K562 (cell line): ENCODE data around the gene PAF1. TPM values are rescaled to one million over a fixed set of nuclear protein-coding genes. Genes with fewer than 3 reads are reported as not detected.

Source experiments
- ATAC-seq: fragments of 200-7000 bp; cut with Tn5 transposase; 3 replicates; pipeline ENCODE4 v1.9.1; 2020; ENCODE audit warnings: moderate library complexity
- BruUV-seq: library from RNA; stranded (reverse); fragments of 400-500 nt; replicated peaks from 2 replicates; lab custom pipeline; 2021; lab: Mats Ljungman, UMichigan
- CTCF ChIA-PET: fragments of 300-600 bp; formaldehyde crosslinking; extraction: SDS; loops from one replicate; lab custom pipeline; 2021; ENCODE audit warnings: low intra/inter-chr PET ratio; lab: Yijun Ruan, JAX
- POLR2A ChIA-PET: fragments of 300-600, 350-650 bp; sonication (Branson Sonifier 250); formaldehyde crosslinking; extraction: SDS; loops from one replicate; lab custom pipeline; 2021; ENCODE audit warnings: antibody characterized with exemption, inconsistent platforms; lab: Yijun Ruan, JAX
- DNase-seq, 4 experiments: peaks; one replicate each; pipeline versions ENCODE4 v3.0.0 to v3.0.0-alpha.2; 2011 to 2018; ENCODE audit warnings: low spot score in 3 of 4, mixed read lengths in 3 of 4; ENCODE audit errors: extremely low read depth in 1 of 4
- FAIRE-seq: peaks from 2 replicates; lab custom pipeline; 2011; peaks lifted over from hg19 to GRCh38; lab: Jason Lieb, UNC
- H2AFZ ChIP-seq: 2 replicates; pipeline ENCODE4 v1.6.0; 2011; ENCODE audit warnings: low read depth, low read length, control low read depth, inconsistent platforms
- H3K27ac ChIP-seq: fragments of 200-600 bp; 3 replicates; pipeline ENCODE4 v1.8.0; 2011; ENCODE audit warnings: low read depth, mild to moderate bottlenecking, control low read depth, inconsistent platforms, low read length, moderate library complexity, mixed read lengths; ENCODE audit errors: extremely low read depth
- H3K27me3 ChIP-seq, 2 experiments: fragments of 300-600 bp in 1 of 2; 2 replicates in 1 of 2; 3 replicates in 1 of 2; pipeline versions ENCODE4 v1.6.0 to v1.8.0; 2011; ENCODE audit warnings: inconsistent platforms in 2 of 2, low read length in 2 of 2, mild to moderate bottlenecking in 1 of 2, mixed read lengths in 1 of 2, moderate library complexity in 1 of 2; ENCODE audit not compliant: control insufficient read depth in 2 of 2, insufficient read depth in 2 of 2
- H3K36me3 ChIP-seq: fragments of 300-600 bp; 3 replicates; pipeline ENCODE4 v1.8.0; 2011; ENCODE audit warnings: mild to moderate bottlenecking, low read length, inconsistent platforms; ENCODE audit not compliant: control insufficient read depth, insufficient read depth
- H3K4me1 ChIP-seq, 2 experiments: fragments of 200-600 bp in 1 of 2; replicated peaks in 1 of 2; 2 replicates in 1 of 2; 3 replicates in 1 of 2; pipeline versions ENCODE4 v1.5.1 to v1.8.0; 2011; ENCODE audit warnings: inconsistent platforms in 2 of 2, low read length in 2 of 2, mild to moderate bottlenecking in 1 of 2, mixed read lengths in 1 of 2, moderate library complexity in 1 of 2; ENCODE audit not compliant: control insufficient read depth in 2 of 2, insufficient read depth in 2 of 2
- H3K4me2 ChIP-seq: 2 replicates; pipeline ENCODE4 v1.6.1; 2011; ENCODE audit warnings: low read length, control low read depth, inconsistent platforms, mixed read lengths; ENCODE audit not compliant: insufficient read depth
- H3K4me3 ChIP-seq: fragments of 200-600 bp; sonication (generic), shearing (Covaris generic); 2 replicates; pipeline ENCODE4 v1.5.1; 2016; ENCODE audit warnings: control low read depth, inconsistent platforms
- H3K79me2 ChIP-seq: fragments of 200-600 bp; 3 replicates; pipeline ENCODE4 v1.8.0; 2011; ENCODE audit warnings: low read length, inconsistent platforms; ENCODE audit not compliant: control insufficient read depth, insufficient read depth
- H3K9ac ChIP-seq, 2 experiments: 2 replicates each; pipeline versions ENCODE4 v1.6.0 to v1.6.1; 2011; ENCODE audit warnings: low read depth in 2 of 2, low read length in 2 of 2, control low read depth in 1 of 2, inconsistent platforms in 1 of 2, mild to moderate bottlenecking in 1 of 2, mixed read lengths in 1 of 2; ENCODE audit not compliant: insufficient read depth in 1 of 2
- H3K9me1 ChIP-seq: one replicate; pipeline ENCODE4 v1.6.0; 2011; ENCODE audit warnings: inconsistent platforms, mild to moderate bottlenecking, low read length, moderate library complexity; ENCODE audit not compliant: control insufficient read depth, insufficient read depth
- H3K9me3 ChIP-seq: replicated peaks from 2 replicates; pipeline ENCODE4 v1.5.1; 2011; ENCODE audit warnings: low read depth, low read length, inconsistent platforms; ENCODE audit not compliant: control insufficient read depth, insufficient read depth
- H4K20me1 ChIP-seq: replicated peaks from 2 replicates; pipeline ENCODE4 v1.6.1; 2011; ENCODE audit warnings: low read length, inconsistent platforms, mixed read lengths; ENCODE audit not compliant: control insufficient read depth, insufficient read depth
- CREB1 ChIP-seq, 2 experiments: sonication (generic) in 1 of 2; formaldehyde crosslinking in 1 of 2; IDR thresholded peaks; 2 replicates each; pipeline versions ENCODE4 v1.6.1 to v1.8.0; 2012 to 2022; ENCODE audit warnings: inconsistent platforms in 1 of 2, mild to moderate bottlenecking in 1 of 2, missing genetic modification reagents in 1 of 2, moderate library complexity in 1 of 2
- E2F4 ChIP-seq: sonication (generic); formaldehyde crosslinking; IDR thresholded peaks from 2 replicates; pipeline ENCODE4 v1.8.0; 2022; ENCODE audit warnings: mild to moderate bottlenecking, low read depth, missing genetic modification reagents
- ELF2 ChIP-seq: fragments of 250-450 bp; sonication (Bioruptor Pico); IDR thresholded peaks from 2 replicates; pipeline ENCODE4 v1.5.0; 2021; ENCODE audit warnings: mild to moderate bottlenecking
- HDAC2 ChIP-seq: fragments of 450-650 bp; IDR thresholded peaks from 2 replicates; pipeline ENCODE4 v1.6.1; 2016; ENCODE audit warnings: mild to moderate bottlenecking
- PBX2 ChIP-seq, 2 experiments: IDR thresholded peaks in 1 of 2; conservative IDR thresholded peaks in 1 of 2; 2 replicates each; pipeline ENCODE4 v1.6.1; 2016; ENCODE audit warnings: low read depth in 2 of 2, mild to moderate bottlenecking in 1 of 2, missing compliant biosample characterization in 1 of 2, missing genetic modification characterization in 1 of 2, moderate library complexity in 1 of 2
- PHF8 ChIP-seq: fragments of 200-600 bp; sonication (generic); IDR thresholded peaks from 2 replicates; pipeline ENCODE4 v1.6.1; 2012; ENCODE audit warnings: mixed run types, mild to moderate bottlenecking, inconsistent platforms, low read length, moderate library complexity, borderline replicate concordance
- PRPF4 ChIP-seq: fragments of 200-400 bp; formaldehyde crosslinking; IDR thresholded peaks from one replicate; pipeline ENCODE4 v1.6.1; 2017; ENCODE audit warnings: low read length, low read depth, mild to moderate bottlenecking; ENCODE audit not compliant: insufficient read depth, poor library complexity, severe bottlenecking
- RAD51 ChIP-seq: fragments of 450-650 bp; IDR thresholded peaks from 2 replicates; pipeline ENCODE4 v1.7.1; 2016; ENCODE audit warnings: low read depth, mild to moderate bottlenecking, borderline replicate concordance
- SUPT5H ChIP-seq: fragments of 450-650 bp; IDR thresholded peaks from 2 replicates; pipeline ENCODE4 v1.6.1; 2016
- TAF1 ChIP-seq: IDR thresholded peaks from 2 replicates; pipeline ENCODE4 v1.6.1; 2011; ENCODE audit warnings: mild to moderate bottlenecking, low read length, moderate library complexity; ENCODE audit not compliant: insufficient read depth, control insufficient read depth, severe bottlenecking; ENCODE audit errors: extremely low read depth
- ZFX ChIP-seq: sonication (generic); formaldehyde crosslinking; IDR thresholded peaks from 2 replicates; pipeline ENCODE4 v1.8.0; 2022; ENCODE audit warnings: mild to moderate bottlenecking, missing genetic modification reagents, moderate library complexity
- ZNF165 ChIP-seq: fragments of 250-450 bp; sonication (Bioruptor Pico); IDR thresholded peaks from 2 replicates; pipeline ENCODE4 v1.4.0; 2020; ENCODE audit warnings: borderline replicate concordance
- ZNF282 ChIP-seq: sonication (generic); formaldehyde crosslinking; IDR thresholded peaks from 2 replicates; pipeline ENCODE4 v1.8.1; 2023; ENCODE audit warnings: missing genetic modification reagents
- WGBS: fragments of 100-300 bp; shearing (Covaris generic); methylation state at CpG from one replicate; pipeline ENCODE4 v1.1.6; 2016; ENCODE audit warnings: low coverage, mixed read lengths; ENCODE audit not compliant: insufficient coverage; ENCODE audit errors: missing lambda C conversion rate; 5-methylcytosine and 5-hydroxymethylcytosine counted together
- in situ Hi-C: fragments of 300-500 bp; cut with MboI; formaldehyde crosslinking; loops from 4 replicates; pipeline ENCODE4 v1.15.0; 2018; ENCODE audit warnings: inconsistent platforms, mixed read lengths
- intact Hi-C: fragments of 100-400 bp; cut with micrococcal nuclease; formaldehyde crosslinking; loops from 2 replicates; pipeline ENCODE4 v1.14.2; 2022
- polyA plus RNA-seq, 8 experiments: library from polyadenylated mRNA; depleted of rRNA in 4 of 8; stranded (reverse) in 5 of 8; unstranded in 3 of 8; fragments of >200 nt; fragmentation: Nextera tagmentation in 2 of 8; fragmentation: Illumina TruSeq in 1 of 8; extraction: Ambion mirVana in 2 of 8; extraction: Trizol in 1 of 8; gene quantifications; 2 replicates each; pipeline versions ENCODE4 v1.2.1 to v1.2.3, GENCODE V29; 2011 to 2014; ENCODE audit warnings: inconsistent platforms in 1 of 8, missing spikeins in 1 of 8
- total RNA-seq, 7 experiments: library from RNA; depleted of rRNA in 6 of 7; stranded (reverse); fragments of >200 nt in 6 of 7; fragmentation: Illumina TruSeq in 2 of 7; extraction: Trizol in 2 of 7; gene quantifications; 2 replicates each; pipeline versions ENCODE4 v1.2.1 to v1.2.3, GENCODE V29; 2011 to 2021; ENCODE audit warnings: low replicate concordance in 1 of 7

The PAF1 gene
- total and polyA plus RNA-seq, 9 of the 15 experiments (the other 6 are each of a cell fraction or from before 2014, with no cell fraction given): 1.5 to 45.0 (median 33.8) TPM

GRCh38 chr19:39406656-39407409, 15.9 kb upstream of the PAF1 start, which contains the start of gene ZFP36:
TSS of gene ZFP36 (plus strand) at chr19:39406847. CDS start at chr19:39406905, 58 bp downstream.
- H3K9me3 ChIP-seq: no peaks in the 10 kb centered on the region
- H3K4me3 ChIP-seq: peak within 1 kb of the TSS; percentile 78
- DNase-seq (peak; percentile 75 to 89 (median 80)), FAIRE-seq (peak; percentile 57), ATAC-seq (peak; percentile 63)
- peaks cover 48% of the 10 kb centered on the region for H3K79me2 ChIP-seq
- POLR2A ChIA-PET: interaction anchor here (0.5 to 4.0 kb wide), 9 partner anchors 9 to 596 kb away, joined by 3 to 18 read pairs (median 3); partner anchors contain the start of genes MED29, PAF1, RPS16 and SAMD4B
- peak within 1 kb of the TSS; percentile 94 for H3K27ac ChIP-seq
- intact Hi-C loops: no loop called here
- in situ Hi-C loops: no loop called here
- TSS peak; percentile 83 for BruUV-seq
- under 1% methylated on average over 34 of the region's 56 CpGs for WGBS
- H3K36me3 ChIP-seq: peaks cover 13% of the 10 kb centered on the region; the same call in 1 of the 3 replicates
- peak within 1 kb of the TSS; percentile 71 for H2AFZ ChIP-seq
- H3K4me2 ChIP-seq: peak within 1 kb of the TSS; percentile 85
- peaks cover 4% of the 10 kb centered on the region; the same call in 1 of the 2 replicates for H4K20me1 ChIP-seq
- no peaks in the 10 kb centered on the region for H3K27me3 ChIP-seq
- H3K9me1 ChIP-seq: peaks cover 2% of the 10 kb centered on the region
- CTCF ChIA-PET: no interaction called here
- peak within 1 kb of the TSS; percentile 91 to 97 for H3K9ac ChIP-seq
- H3K4me1 ChIP-seq: peaks cover 63 to 82% of the 10 kb centered on the region in 2 experiments
- TF ChIP-seq HDAC2 (peak; percentile 69), ZFX (CRISPR knock-in tag) (peak; percentile 33), CREB1 (IDR thresholded peaks at IDR 0.05) (peak; percentile 39), CREB1 (CRISPR knock-in tag; IDR thresholded peaks at IDR 0.05) (no peak), PHF8 (peak; percentile 89; the same call in 1 of the 2 replicates), ELF2 (CRISPR knock-in tag) (peak; percentile 65; the same call in 1 of the 2 replicates), RAD51 (no peak), TAF1 (peak; percentile 79), PRPF4 (peak; percentile 74), PBX2 (CRISPR knock-in tag; IDR thresholded peaks at IDR 0.05; ENCODE audit: low read depth) (no peak), PBX2 (tag; conservative IDR thresholded peaks at IDR 0.05; ENCODE audit: low read depth) (no peak), ZNF165 (CRISPR knock-in tag) (no peak), E2F4 (peak; percentile 24; the same call in 1 of the 2 replicates), SUPT5H (peak; percentile 98), ZNF282 (no peak)
